GM18858 (cell line): ENCODE data around the gene GRB2.
"Not testable (repeated sequence)": the region's sequence is repeated elsewhere in the genome, so short reads cannot be mapped to it uniquely, and the experiment has no call there.

ENCODE experiments used
- ATAC-seq: cut with Tn5 transposase; IDR thresholded peaks from one replicate; pipeline ENCODE4 v1.9.1; 2021; ENCODE audit not compliant: unreplicated experiment

The GRB2 gene

DNA sequence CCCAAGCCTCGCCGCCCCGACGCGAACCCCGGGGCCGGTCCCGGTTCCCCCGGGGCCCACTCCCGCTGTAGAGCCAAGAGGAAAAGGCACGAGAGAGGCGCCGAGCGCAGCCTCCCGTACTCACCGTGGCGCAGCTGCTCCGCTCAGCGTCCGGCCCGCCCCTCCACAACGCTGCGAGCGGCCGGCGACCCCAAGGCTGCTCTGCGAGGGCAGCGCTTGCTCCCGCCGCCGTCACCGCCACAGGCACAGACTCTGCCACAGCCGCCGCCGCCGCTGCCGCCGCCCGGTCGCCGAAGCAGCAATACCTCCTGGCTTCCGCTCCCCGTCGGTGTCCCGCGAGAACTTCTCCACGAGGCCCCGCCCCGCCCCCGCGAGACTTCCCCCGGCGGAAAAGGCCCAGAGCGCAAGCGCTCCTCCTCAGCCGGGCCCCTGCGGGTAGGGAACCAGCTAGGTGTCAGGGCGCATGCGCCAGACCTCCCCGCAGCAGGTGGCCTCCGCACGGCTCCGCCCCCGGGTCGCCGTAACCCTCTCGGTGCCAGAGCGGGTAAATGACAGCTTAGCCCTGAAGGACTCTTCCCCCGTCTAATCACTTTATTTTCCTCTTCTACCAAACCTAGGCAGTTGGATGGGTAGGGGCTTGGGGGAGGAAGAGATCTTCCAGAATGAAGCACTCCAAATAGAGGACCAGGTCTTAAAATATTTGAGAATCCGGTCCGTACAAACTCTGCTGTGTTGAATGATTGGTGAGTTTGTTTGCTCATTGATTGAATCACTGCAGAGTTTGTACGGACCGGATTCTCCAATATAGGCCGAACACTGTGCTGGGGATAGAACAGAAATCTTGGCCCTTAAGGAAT is at the start of gene GRB2:
GRB2 (minus strand) TSS at position 314 of the 857 bp plus-strand sequence. CDS start 12,050 bp downstream, outside the sequence.
- peak; percentile 60 for ATAC-seq

DNA sequence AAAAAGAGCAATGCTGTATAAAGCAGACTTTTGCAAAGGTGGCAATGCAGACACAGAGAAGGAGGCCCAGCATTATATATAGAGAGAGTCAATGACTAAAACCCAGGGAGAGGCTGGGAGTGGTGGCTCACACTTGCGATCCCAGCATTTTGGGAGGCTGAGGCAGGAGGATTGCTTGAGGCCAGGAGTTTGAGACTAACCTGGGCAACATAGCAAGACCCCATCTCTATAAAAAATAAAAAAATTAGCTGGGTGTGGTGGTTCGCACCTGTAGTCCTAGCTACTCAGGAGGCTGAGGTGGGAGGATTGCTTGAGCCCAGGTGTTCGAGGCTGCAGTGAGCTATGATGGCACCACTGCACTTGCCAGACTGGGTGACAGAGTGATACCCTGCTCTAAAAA is 49.2 kb upstream of the GRB2 start:
- not testable (repeated sequence) for ATAC-seq

DNA sequence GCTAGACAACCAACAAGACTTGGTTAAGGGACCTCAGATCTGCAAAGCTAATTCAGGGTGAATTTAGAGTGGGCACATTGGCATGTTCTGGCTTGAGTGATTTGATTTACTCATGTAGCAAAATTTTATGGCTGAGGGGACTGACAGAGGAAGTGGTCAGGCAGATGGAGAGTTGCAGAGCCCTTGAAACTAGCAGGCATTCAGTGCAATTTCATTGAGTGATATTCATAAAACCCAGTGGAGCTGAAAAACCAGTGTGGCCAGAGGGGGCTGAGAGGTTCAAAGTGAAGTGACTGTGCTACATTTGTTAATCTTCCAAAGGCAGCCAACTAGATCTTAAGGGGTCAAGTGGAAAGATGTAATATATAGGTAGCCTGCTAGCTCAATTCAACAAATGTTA is 48.7 kb upstream of the GRB2 start:
- no peak for ATAC-seq

DNA sequence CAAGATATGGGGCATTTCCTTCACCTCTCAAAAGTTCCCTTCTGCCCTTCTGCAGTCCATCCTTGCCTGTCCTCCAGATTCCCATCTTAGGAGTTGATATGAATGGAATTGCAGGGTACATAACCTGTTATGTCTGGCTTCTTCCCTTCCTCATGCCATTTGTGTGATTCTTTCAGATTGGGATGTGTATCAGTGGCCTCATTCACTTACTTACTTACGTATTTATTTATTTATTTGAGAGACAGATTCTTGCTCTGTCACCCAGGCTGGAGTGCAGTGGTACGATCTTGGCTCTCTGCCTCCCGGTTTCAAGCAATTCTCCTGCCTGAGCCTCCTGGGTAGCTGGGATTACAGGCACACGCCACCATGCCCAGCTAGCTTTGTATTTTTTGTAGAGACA is 44.8 kb upstream of the GRB2 start:
- ATAC-seq = no peak

DNA sequence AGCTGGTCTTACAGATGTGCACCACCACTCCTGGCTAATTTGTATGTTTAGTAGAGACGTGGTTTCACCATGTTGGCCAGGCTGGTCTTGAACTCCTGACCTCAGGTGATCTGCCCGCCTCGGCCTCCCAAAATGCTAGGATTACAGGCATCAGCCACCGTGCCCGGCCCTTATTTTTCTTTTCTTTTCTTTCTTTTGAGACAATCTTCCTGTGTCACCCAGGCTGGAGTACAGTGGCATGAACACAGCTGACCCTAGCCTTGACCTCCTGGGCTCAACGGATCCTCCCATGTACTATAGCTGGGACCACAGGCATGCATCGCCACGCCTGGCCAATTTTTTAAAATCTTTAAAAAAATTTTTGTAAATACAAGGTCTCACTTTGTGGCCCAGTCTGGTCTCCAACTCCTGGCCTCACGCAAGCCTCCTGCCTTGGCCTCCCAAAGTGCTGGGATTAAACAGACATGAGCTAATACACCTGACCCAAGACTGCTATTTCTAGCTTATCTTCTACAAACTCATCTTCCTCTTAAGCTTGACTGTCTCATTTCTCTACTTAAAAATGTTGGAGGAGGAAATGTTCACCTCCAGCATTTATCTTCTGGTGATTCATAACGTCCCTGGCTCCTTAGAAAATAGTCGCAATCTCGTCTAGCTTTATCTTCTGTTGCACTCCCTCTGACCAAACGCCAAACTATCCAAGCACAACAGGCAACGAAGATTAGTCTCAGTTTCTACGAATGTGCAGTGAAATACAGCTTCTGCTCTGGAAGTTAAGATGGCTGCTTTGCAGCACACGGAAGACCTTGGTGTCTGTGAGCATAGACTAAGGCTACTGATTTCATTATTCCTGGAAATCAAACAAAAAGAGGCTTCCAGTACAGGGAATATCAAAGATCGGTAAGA is 42.7 kb upstream of the GRB2 start:
- no peak for ATAC-seq

DNA sequence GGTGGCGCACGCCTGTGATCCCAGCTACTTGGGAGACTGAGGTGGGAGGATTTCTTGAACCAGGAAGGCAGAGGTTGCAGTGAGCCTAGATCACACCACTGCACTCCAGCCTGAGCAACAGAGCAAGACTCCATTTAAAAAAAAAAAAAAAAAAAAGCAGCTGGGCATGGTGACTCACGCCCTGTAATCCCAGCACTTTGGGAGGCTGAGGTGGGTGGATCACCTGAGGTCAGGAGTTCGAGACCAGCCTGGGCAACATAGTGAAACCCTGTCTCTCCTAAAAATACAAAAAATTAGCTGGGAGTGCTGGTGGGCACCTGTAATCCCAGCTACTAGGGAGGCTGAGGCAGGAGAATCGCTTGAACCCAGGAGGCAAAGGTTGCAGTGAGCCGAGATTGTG is 40.4 kb upstream of the GRB2 start:
- ATAC-seq = not testable (repeated sequence)

DNA sequence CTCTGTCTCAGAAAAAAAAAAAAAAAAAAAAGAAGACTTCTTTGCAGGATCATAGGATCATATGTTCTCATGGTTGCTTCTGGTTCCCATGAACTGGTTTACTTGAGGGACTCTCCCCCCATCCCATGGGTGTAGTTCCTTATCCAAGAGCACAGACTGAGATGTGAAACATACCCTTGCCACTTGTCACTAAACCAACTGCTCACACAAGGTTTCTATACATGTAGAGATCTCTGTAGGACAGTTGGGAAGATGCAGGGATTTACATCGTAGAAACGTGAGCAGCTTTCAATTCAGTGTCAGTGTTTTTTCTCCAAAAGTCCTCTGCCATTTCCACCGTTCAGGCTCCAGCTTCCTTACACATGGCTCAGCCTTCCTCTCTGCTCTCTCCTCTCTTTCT is 39.8 kb upstream of the GRB2 start:
- no peak for ATAC-seq

DNA sequence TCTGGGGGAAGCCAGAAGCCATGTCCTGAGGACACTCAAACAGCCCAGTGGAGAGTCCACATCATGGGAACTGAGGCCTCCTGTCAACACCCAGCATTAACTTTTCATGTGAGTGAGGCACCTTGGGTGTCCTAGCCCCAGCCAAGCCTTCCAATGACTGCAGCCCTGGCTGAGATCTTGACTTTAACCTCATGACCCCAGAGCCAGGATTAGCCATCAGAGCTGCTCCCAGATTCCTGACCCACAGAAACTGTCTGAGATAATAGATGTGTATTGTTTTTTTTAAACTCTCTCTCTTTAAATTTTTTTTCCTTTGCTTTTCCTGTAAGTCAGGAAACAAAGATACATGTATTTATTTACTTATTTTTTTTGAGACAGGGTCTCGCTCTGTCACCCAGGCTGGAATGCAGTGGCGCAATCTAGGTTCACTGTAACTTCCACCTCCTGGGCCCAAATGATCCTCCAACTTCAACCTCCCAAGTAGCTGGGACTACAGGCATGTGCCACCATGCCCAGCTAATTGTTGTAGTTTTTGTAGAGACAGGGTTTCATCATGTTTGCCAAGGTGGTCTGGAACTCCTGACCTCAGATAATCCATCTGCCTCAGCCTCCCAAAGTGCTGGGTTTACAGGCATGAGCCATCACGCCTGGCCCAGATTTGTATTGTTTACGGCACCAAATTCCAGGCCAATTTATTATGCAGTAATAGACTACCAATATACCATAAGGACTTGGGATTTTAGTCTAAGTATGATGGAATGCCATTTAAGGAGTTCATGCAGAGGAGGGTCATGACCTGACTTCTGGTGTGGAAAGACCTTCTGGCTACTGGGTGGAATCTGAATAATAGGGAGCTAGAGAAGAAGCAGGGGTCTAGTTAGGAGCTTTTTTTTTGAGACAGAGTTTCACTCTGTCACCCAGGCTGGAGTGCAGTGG is 37.0 kb upstream of the GRB2 start:
- no peak for ATAC-seq

DNA sequence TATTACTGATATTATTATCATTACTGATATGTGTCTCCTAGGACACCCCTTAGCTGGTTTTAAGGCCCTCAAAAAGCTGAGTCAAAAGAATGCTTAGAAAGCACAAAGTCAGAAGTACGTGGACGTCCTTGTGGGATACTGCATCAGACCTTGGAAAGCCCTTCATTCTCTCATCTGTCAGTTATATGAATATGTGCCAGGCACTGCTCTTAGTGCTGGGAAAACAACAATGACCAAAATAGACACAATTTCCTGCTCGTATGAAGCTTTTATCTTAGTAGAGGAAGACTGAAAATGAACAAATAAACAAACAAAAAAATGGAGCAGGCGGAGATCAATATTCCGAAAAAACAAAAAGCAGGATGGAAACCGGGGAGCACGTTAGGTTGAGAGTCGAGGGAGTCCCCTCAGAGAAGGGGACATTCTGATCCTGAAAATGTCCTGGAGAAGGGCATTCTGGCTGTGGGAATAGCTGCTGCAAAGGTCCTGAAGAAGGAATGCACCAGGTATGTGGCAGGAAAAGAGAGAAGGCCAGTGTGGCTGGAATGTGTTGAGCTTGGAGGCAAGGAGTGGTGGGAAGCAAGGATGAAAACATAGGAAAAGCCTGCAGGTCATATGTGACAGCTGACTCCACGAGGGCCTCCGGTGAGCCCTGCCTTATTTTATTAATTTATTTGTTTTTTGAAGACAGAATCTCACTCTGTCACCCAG is 35.4 kb upstream of the GRB2 start:
- ATAC-seq = no peak

DNA sequence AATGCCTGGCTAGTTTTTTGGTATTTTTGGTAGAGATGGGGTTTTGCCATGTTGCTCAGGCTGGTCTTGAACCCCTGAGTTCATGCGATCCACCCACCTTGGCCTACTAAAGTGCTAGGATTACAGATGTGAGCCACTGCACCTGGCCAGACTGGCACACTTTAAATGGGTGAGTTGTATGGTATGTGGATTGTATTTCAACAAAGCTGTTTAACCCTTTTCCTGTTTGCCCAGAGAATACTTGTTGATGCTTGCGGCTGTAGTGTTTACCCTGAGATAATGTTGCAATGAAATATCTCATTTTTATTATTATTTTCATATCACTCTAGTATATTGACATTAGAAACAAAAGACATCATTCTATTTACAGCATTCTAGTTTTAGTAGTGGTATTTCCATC is 33.8 kb upstream of the GRB2 start:
- ATAC-seq = no peak

DNA sequence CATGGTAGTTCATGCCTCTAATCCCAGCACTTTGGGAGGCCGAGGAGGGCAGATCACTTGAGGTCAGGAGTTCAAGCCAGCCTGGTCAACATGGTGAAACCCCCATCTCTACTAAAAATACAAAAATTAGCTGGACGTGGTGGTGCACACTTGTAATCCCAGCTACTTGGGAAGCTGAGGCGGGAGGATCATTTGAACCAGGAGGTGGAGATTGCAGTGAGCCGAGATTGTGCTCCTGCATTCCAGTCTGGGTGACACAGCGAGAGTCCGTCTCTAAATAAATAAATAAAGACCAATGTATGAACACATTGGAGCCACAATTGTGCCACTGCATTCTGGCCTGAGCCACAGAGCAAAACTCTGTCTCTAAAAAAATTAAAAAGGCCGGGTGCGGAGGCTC is 31.9 kb upstream of the GRB2 start:
- not testable (repeated sequence) for ATAC-seq

DNA sequence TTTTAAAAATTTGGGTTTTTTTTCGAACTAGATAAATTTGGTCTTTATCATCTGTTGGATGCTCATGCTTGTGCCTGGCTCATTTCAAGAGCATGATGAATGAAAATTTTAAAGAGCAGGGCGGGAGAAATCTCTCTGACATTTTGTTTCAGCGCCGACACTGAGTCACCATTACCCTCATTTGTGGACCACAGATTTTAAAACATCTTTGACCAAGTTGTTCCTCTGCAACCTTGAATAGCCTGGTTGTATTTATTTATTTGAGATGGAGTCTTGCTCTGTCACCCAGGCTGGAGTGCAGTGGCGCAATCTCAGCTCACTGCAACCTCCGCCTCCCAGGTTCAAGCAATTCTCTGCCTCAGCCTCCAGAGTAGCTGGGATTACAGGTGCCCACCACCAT is 29.0 kb upstream of the GRB2 start:
- not testable (repeated sequence) for ATAC-seq

DNA sequence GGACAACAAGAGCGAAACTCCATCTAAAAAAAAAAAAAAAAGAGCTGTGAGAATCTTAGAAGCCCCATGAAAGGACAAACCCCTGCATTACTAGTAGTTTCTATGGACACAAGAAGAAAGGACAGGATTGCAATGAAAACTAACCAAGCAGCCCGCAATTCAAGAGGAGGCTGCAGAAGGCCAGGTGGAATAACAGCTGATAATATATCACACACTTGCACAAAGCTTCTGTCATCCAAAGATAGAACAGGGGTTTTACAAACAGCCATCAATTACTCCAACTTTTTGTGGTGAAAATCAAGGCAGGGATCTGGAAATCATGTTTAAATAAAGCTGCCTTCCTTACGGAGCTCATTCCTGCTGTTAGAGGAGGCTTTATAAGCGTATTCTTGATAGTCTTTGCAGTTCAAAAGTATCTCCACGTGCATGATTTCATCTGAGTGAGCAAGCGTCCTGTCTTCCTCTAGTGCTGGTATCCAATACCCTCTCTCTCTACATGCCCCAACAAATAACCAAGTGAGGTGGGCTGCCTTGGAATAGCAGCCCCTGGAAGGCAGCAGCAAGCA is 27.8 kb upstream of the GRB2 start:
- ATAC-seq = no peak

DNA sequence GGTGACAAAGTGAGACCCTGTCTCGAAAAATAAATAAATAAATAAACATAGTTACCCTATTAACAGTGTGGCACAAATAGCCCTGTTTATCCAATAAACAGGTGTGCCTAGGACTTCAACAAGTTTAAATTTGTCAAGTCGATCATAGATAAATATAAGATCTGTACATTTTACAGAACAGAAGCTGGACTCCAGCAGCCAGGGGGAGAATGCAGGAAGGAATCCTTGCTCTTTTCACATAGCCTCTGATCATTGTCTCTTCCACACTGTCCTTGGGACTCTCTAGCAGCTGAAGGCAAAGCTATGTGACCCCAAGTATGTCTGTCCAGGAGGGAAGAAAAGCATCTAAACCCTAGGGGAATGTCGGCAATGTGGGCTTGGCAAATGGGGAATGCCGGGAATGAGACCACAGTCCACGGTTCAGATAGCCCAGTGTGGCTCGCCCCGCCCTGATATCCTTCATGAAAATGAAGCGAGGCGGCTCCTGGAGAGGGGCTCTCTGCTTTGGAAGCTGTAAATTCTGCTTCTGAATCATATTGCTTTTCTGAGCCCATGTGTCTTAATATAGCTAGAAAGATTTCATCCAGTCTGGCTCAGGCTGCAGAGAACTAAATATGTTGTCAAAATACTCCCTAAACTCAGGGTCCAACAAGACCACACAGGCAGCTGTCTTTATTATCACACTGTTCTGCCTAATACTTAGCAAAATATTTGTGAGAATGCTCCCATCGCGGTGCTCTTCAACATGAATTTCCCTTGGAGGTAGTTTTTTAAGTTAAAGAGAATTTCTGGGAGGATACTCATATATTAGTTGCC is 24.9 kb upstream of the GRB2 start:
- no peak for ATAC-seq

DNA sequence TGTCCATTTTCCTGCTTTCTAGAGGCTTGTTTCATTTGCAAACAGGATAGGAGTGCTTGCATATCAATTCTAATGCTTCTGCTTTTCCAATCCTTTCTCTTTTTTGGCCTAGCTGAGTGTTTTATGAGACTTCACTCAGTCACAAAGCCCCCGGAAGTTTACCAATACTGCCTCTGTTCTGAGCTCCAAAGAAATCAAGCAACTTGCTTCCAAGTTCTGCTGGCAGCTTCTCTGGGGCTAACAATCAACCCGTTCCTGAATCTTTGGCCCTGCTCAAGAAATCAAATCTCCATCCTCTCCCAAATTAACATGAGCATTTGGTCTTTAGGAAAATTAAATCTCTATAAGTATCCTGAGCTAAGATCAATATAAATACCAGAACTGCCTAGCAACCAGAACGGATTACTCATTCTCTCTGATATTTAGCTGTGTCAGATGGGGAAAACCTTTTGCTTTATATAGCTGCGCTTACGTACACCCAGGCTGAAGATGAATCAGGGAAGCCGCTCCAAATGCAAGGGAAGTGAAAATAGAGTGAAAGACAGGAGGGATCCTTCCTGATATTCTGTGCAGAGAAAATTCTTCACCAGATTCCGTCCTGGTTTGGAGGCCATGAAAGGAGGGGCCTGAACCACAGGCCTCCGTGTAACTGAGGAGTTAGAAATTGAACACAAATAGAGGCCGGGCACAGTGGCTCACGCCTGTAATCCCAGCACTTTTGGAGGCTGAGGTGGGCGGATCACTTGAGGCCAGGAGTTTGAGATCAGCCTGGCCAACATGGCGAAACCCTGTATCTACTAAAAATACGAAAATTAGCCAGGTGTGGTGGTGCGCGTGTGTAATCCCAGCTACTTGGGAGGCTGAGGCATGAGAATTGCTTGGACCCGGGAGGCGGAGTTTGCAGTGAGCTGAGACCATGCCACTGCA is 23.3 kb upstream of the GRB2 start:
- ATAC-seq = no peak

DNA sequence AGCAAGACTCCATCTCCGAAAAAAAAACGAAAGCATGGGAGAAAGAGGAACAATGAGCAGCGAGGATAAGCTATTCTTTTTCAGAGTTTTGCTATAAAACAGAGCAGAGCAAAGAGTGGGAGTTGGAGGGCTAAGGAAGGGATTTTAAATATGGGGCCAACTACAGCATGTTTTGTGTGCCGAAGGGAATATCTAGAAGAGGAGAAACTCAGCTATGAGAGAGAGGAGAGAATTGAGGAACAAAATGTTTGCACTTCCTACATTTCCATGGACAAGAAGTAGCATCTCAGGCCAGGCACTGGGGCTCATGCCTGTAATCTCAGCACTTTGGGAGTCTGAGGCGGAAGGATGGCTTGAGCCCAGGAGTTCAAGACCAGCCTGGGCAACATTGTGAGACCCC is 13.1 kb upstream of the GRB2 start:
- ATAC-seq = no peak

DNA sequence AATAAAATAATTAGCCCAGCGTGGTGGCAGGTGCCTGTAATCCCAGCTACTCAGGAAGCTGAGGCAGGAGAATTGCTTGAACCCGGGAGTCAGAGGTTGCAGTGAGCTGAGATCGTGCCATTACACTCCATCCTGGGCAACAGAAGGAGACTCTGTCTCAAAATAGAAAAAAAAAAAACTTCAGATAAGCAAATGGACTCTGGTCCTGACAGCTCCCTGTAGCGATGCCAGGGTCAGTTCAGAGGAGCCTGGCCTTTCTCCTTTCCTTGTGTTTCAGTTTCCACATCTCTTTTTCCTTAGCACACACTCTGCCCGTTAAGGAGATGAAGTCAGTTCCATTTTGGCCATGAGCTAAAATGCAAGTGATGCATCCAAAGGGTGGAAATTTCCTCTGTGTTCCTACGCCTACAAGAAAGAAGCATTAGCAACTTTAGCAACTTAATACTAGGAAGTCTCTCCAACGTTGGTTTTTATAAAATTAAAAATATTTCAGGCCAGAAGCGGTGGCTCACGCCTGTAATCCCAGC is 11.6 kb upstream of the GRB2 start:
- ATAC-seq = no peak

DNA sequence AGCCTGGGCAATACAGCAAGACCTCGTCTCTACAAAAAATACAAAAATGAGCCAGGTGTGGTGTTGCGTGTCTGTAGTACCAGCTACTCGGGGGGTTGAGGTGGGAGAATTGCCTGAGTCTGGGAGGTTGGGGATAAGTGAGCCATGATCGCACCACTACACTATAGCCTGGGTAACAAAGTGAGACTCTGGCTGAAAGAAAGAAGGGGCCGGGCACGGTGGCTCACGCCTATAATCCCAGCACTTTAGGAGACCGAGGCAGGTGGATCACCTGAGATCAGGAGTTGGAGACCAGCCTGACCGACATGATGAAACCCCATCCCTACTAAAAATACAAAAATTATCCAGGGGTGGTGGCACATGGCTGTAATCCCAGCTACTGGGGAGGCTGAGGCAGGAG is 10.5 kb upstream of the GRB2 start:
- no peak for ATAC-seq
